NCI-H226 (cell line): Measurements from ENCODE around the gene CASK.
"Not testable (repeated sequence)": the region's sequence is repeated elsewhere in the genome, so short reads cannot be mapped to it uniquely, and the experiment has no call there.

Experiments
- DNase-seq: peaks from one replicate; pipeline ENCODE4 v3.0.0-alpha.2; 2015

The CASK gene

DNA sequence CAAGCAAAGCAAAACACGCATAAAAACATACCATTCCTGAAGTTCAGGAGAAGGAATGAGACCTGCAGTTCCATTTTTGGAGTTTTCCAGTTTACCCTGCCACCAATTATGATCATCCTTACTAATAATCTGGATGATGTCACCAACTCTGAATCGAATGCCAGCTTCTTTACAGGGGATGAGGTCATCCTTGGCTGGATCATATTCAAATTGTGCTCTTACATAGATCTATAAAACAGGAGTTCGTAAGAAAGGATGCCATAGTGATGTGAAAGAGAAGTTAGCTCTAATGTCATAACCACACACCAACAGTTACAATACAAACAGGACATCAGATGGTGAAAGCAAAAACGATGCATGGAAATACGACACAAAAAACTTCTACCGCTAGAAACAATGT is 369.7 kb downstream of the CASK start:
- no peak for DNase-seq

DNA sequence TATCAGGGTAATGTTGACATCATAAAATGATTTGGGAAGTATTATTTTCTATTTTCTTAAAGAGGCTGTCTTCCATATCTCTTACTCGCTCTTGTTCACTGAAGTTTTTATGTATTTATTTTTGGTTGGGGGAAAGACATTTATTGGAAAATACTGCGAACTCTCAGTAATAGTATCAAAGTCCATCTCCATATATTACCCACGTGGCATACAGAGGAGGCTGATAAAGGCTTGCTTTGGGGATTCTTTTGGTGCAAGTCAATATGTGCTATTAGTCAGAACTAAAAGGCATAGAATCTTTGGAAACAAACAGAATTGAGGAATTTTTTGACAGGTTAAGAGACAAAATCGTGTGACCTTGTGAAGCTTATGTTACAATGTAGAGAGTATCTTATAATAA is 374.9 kb downstream of the CASK start:
- no peak for DNase-seq

DNA sequence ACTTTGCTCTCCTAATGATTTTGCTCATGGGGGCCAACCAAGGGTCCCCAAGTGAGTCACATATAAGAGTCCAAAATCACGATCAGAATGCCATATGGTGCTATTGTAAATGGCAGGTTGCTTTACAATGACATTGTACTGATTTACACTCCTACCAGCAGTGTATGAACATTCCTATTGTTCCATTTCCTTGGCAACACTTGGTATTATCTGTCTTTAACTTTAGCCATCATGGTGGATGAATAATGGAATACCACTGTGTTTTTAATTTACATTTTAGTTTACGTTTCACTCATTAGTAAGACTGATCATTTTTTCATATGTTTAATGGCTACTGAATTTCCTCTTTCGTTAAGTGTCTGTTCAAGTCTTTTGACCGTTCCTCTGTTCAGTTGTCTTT is 379.7 kb downstream of the CASK start:
- DNase-seq, result no peak

DNA sequence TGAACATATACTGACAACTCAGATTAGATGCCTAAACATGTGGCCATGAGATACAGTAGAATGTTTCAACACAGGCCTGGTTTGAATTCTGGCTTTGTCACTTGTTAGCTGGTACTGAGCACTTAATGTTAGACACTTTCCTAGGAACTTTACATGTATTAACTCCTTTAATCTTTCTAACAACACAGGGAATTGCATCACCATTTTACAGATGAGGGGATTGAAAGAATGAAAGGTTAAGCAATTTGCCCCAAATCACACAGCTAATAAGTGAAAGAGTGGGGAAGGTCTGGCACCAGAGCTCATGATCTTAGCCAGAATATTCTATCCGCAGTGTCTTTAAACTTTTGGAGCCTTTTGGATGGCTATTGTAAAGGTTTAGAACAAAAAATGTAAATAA is 380.3 kb downstream of the CASK start:
- DNase-seq, result no peak

DNA sequence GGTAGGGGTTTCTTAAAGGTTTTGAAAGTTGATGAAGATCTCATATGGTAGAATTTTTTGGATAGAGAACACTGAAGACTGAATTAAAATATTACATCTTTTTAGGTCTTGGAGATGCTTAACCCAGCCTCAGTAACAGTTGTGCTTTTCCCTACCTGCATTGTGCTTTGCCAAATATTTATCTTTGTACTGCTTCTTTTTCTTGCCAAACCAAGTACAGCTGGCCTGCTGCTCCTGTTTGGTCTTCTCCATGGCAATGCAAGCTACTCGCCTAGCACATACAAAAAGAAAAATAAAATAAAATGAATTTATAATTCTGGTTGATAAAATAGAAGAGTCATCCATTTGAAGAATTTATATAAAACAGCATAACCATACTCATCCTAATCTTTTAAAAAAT is 380.8 kb downstream of the CASK start:
- peak; percentile 50 for DNase-seq

DNA sequence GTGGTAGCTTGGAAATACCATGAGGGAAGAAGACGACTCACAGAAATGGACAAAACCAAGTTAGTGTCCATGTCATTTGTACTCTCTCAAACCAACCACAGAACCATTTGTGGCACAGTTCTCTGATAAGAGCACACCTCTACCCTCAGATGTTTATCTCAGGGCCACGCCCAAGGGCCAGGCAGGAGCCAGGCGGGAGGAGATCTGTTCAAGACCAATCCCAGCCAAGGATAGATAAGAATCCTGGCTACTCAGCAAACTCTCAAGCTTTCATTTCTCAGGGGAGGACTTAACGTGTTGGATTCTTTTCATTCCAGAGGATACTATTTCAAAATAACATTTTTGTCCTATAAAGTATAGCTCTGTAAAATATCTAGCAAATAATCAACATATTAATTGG is 381.2 kb downstream of the CASK start:
- peak; percentile 61 for DNase-seq

DNA sequence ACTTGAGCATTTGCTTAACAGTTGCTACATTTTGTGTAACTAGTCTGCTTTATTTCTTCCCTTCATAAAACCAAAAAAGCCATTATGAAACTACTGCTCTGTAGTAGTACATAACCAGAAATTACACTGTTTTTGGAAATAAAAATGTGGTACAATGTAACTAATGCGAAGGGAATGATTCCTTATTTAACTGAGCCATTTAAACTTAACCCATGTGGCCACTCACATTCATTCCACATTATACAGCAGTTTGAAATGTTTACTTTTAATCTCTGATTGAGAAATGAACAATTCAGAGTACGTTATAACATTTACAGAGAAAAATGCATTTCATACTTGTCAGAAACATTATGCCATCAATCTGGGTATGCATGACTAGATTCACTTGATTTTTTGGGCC is 382.0 kb downstream of the CASK start:
- no peak for DNase-seq

DNA sequence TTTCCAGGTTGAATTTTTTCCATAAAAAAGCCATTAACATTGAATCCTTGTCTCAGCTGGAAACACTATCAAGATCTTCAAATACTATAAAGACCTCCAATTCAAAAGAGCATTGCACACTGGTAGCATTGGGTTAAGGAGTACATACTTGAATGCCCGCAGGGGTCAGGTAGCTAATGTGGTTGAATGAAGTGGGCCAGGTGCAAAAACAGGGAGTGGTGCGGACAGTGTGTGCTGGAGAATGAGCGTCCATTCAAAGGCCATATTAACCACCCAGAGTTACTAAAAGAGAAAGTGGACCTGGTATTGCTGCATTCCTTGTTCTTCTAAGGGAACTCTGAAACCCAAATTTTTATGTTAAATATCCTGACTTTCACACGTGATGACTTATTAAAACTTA is 384.6 kb downstream of the CASK start:
- DNase-seq, result no peak

DNA sequence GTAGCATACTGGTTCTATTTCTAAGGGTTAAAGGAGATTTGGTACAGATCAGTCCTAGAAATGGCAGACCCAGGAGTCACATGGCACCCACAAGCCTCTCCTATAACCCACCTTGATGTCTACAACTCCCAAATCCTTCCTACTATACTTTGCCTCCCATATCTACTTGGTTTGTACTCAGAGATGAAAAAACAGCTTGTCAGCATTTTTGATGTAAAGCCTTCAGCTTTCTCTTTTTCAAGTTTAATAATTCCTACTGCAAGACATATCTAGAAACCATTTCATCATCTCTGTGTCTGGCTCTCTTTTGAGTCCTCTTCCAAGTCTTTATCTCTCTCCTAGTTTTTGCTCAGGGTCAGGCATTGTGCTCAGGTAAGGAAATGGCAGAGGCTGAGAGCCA is 393.3 kb downstream of the CASK start:
- DNase-seq, result no peak

DNA sequence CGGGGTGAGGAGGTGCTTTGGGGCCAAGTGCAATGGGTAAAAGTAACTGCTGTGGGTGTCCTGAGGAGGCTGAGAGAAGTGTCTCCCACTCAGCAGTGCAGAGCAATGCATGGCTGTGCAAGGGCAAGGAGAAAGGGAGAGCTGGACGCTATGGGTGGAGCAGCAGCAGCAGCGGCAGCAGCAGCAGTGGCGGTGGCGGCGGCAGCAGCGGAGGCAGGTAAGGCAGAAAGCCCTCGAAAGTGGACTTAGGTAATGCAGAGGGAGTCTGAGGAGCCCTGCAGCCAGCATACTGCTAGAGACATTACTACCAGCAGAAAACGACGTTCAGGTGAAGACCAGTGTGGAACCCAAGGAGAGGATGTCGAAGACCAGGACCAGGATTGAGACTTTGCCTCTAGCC is 394.1 kb downstream of the CASK start:
- no peak for DNase-seq

DNA sequence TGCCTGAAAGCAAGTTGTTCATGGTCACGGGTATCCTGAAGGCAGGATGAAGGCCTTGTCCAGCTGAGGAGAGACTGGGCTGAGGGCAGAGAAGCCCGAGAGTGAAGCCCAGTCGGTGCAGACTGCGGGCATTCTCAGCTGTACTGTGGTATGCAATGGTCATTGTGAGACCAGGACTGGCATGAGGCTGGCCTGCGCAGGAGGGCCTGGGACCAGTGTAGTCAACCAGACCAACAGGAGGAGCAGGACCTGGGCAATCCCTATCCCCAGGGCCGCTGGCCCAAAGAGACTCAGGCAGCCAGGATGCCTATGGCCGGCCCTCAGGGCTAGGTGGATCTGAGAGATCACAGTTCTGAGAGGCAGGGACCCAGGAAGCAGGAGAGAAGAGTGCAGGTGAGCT is 394.6 kb downstream of the CASK start:
- no peak for DNase-seq

DNA sequence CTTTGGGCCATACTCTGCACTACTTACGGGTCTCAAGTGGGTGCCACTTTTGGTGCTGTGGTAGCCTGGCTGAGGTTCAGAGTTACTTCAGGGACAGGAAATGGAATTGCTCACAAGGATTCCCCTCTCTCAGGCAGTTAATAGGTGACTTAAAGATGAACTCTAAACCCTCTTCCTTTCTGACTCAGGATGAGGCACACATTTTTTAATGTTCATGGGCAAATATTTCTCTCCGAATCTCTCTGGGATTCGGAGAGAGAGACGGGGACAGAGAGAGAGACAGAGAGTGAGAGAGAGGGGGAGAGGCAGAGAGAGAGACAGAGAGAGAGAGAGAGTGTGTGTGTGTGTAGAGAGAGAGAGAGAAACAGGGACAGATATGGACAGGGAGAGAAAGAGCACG is 396.4 kb downstream of the CASK start:
- DNase-seq, result peak; percentile 9

DNA sequence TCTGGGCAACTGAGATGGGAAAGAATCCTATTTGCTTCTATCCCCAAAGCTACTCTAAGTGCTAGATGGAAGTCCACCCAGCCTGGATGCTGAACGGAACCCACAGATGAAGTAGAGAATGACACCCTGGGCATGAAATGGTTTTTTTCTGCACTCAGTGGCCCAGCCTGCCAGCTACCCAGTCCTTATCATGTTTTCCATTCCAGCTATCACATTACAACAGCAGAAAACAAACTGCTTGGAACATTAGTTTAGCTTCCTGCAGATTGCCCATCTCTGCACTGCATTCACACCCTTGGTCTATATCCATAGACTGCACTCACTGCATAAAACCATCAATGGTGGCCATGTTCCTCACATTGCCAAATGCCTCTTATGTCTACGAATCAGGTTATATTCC is 397.1 kb downstream of the CASK start:
- DNase-seq, result peak; percentile 22

DNA sequence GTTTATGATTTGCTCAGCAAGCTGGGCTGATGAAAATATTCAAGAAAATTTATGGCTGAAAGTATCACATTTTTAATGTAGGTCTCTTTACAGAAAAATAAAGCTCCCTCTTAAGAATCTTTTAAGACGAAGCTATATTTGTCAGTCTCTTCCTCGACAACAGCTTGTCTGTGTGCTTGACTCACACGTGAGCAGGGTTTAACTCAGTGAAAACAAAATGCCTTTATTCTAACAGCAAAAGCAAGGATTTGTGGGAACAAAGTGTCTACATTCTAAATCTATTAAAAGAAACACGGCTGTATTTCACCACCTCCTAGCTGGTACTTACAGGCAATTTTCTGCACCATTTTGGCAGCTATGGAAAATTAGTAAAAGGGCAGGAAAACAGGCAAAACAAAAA is 400.7 kb downstream of the CASK start:
- no peak for DNase-seq

DNA sequence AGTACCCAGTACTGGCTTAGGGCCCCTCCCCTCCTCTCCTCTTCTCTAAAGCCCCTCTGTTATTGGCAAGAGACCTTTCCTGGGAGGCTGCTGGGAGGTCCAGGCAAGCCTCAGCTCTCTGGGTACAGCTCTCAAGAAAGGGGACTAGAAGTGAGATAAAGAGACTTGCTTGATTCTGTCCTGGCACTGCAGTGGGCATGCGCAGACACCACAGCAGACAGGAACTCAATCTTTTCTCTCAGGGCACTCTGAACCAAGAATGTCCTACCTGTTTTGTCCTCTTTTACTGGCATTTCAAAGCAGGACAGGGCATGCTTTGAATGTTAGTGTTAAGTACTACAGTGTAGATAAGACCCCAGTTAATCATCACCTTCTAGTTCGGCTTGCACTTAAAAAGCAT is 401.3 kb downstream of the CASK start:
- no peak for DNase-seq

DNA sequence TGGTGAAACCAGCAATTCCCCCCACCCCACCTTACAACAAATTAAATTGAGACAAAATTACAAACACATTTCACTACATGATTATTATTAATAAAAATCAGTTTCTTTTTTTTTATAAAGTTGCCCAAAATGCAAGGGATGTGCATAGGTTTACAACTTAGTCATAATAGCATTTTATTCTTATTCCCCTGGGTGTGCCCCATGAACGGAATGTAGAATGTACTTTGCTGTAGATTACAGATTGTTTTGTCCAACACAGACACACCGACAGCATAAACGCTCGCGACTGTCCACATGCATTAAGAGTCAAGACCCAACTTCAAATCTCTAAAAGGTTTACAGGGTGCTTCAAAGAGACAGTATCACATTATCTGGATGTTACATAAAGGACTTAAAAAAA is 403.9 kb downstream of the CASK start:
- DNase-seq, result no peak

DNA sequence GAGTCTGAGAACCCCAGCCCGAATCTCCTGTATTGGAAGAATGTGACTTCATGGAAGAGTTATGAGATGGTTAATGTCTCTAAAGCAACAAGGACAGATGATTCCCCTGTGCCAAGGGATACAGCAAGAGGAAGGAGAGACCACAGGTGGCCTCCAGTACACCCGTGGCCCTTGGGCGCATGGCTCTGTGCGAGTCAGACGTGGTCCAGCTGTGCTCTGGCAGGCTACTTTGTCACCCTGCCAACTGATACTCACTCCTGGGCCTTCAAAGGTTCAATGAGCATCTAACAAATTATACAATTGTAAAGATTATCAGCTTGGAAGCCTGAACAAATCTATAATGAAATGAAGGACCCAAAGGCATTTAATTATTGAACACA is 404.5 kb downstream of the CASK start:
- DNase-seq, result no peak

DNA sequence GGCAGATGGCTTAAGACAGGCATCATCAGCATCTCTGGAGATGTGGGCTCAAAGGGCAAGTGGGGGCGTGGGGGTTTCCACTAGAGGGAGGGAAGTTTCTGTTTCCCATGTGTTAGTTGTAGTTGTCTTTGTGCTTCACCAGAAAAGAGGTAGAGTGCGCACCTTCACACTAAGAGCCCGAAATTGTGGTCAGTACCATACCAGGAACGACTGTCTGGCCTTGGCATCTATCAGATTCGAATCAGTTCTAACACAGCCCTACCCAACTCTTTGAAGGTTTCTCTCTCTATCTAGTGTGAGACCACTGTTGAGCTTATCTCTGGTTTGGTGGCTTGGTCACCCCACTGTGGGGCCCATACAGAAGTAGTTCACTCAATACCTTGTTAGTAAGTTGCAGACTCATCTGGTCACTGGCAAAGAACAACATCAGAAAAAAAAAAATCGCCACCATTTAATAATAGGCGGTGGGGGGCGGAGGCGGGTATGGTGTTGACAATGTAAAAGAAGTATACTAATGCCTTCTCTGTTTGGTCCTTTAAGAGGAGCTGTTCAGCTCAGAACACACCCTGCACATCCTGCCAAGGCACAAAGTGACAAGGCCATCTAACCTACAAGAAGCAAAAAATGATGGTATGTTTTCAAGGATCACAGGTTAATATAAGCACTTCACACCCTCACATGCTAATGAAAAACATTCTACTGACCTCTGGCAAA is 405.1 kb downstream of the CASK start:
- no peak for DNase-seq

DNA sequence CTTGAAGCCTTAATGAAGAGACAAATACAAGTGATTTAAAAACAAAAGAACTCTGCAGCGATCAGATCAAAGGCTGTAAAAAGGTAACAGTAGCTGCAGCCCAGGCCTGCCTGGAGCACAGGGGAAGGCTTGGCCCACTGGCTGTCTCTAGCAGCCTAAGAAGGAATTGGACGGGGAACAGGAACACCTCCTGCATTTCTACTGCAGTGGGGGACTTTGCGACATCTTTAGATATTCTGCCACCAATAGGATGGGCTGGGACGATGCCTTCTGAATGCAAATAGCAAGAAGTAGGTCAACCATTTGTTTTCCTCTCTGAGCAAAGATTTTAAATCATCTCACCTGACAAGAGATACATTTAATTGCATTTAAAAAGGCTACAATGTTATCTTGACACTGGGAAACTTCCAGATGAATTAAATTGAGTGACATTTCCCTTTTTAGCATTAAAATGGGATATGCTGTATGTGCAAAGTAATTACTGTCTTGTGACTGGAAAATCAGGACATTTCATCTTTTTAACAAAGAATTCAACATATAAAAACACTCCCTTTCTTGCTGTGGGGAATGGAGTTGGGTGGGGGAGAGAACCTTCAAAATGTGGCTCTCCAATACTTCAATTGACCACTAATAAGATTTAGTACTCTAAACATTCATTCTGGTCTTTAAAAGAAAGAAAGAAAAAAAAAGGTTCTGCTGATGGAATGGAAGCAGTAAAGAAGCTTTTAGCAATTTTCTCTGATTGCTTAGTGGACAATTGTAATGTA is 406.2 kb downstream of the CASK start:
- no peak for DNase-seq

DNA sequence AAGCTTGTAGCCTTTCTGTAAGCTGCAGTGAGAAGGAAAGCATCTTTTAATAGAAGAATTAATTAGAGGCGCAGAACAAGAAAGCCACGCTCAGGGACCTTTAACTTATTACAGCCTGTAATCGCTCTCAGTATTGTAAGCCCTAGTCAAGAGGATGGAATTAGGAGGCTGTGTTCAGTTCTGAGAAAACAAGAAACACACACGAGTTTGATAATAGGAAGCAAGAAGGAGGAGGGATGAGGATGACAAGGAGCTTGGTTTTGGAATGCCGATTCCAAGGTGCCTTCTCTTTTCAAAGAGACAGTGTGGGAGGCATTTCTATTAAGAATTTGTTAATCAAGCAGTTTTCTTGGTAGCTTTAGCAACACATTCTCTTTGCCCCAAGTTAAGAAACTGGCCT is 406.9 kb downstream of the CASK start:
- no peak for DNase-seq

DNA sequence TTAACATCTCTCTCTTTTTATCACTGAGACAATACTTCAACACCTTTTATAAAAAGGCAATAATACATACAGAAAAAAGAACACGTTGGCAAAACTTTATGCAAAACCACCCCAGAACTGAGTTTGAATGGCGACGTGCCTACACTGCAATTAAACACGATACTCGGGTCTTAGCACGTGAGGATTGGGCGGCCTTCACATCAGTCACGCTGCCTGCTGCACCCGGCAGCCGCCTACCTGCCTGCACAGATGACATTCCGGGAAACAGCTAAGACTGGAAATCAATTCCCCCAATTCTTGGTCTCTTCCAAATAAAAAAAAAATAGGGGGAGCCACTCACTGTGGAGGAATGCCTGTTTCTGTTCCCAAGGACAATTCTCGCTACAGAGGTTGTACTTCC is 408.0 kb downstream of the CASK start:
- no peak for DNase-seq

DNA sequence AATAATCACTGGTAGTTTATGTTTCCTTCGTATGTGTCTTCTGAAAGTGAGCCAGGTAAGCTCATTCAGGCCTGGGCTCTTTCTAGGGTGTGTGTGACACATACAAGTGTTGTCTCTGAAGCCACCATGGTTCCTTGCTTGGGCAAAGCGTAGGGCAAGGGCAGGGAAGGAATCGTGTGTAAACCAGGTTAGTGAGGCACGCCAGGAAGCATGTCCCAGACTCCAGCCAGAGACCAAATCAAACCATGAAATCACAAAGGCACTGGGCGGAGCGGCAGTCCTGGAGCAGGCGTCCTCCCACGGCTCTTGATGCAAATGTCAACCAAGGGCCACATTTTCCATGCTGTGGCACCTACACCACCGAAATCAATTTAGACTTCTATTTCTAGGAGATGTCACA is 409.2 kb downstream of the CASK start:
- no peak for DNase-seq

DNA sequence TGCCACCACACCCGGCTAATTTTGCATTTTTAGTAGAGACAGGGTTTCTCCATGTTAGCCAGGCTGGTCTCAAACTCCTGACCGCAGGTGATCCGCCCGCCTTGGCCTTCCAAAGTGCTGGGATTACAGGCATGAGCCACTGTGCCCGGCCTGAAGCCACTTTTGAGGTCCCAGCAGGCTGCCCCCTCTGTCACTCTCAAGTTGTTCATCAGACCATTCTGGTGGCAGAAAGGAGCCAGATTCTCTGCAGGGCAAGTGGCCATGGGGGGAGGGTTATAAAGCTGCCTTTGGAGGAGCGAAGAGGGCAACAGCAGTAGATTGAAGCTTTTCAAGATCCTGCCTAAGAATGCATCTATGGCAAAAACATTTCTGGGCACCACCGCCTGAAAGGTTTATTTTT is 410.5 kb downstream of the CASK start:
- not testable (repeated sequence) for DNase-seq

DNA sequence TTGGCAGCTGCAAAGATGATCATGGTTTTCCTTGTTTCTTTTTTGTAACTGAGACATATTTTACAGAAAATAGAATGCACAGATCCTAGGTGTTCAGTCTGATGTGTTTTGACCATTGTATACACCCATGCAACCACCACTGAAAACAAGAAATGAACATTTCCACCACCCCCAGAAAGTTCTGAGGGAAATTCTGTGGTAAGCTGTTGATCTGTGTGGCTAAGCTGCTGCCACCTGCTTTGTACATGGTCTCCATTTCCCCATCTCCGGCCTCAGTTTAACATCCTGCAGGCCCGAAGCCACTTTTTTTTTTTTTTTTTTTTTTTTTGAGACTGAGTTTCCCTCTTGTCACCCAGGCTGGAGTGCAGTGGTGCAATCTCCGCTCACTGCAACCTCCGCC is 411.0 kb downstream of the CASK start:
- DNase-seq, result no peak

DNA sequence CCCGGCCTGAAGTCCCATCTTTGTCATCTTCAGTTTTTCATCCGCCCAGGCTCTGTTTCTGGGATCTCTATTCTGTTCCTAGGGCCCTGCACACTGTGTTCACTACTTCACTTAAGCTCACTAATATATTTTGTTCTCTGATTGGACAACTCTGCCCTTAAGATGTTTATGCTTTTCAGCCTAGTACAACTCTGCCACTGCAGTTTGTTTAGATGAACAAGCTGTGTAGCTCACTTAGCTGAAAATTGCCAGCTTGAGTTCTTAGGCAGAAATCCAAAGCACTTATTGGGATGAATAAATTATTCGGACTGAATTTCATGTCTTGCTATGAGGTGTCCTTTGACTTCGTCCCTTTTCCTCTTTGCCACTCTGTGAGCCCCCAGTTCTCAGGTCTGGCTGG is 415.4 kb downstream of the CASK start:
- no peak for DNase-seq
